WTC11 (cell line): ENCODE data around the gene ARHGDIG.

Experiments used
- ETV6 ChIP-seq: sonication (generic); formaldehyde crosslinking; IDR thresholded peaks from 2 replicates; pipeline ENCODE4 v1.8.1; 2022; ENCODE audit warnings: mild to moderate bottlenecking, missing genetic modification reagents
- SMAD4 ChIP-seq: sonication (generic); formaldehyde crosslinking; IDR thresholded peaks from 2 replicates; pipeline ENCODE4 v1.8.0; 2022; ENCODE audit warnings: mild to moderate bottlenecking, missing genetic modification reagents
- TF ChIP-seq, protein P1 (sequence below): fragments of 200-600 bp; IDR thresholded peaks from 2 replicates; pipeline ENCODE4 v1.8.0; 2022; ENCODE audit warnings: antibody characterized with exemption

GRCh38 chr16:262121-262745, 18.2 kb upstream of the ARHGDIG start:
- TF ChIP-seq, protein P1, sequence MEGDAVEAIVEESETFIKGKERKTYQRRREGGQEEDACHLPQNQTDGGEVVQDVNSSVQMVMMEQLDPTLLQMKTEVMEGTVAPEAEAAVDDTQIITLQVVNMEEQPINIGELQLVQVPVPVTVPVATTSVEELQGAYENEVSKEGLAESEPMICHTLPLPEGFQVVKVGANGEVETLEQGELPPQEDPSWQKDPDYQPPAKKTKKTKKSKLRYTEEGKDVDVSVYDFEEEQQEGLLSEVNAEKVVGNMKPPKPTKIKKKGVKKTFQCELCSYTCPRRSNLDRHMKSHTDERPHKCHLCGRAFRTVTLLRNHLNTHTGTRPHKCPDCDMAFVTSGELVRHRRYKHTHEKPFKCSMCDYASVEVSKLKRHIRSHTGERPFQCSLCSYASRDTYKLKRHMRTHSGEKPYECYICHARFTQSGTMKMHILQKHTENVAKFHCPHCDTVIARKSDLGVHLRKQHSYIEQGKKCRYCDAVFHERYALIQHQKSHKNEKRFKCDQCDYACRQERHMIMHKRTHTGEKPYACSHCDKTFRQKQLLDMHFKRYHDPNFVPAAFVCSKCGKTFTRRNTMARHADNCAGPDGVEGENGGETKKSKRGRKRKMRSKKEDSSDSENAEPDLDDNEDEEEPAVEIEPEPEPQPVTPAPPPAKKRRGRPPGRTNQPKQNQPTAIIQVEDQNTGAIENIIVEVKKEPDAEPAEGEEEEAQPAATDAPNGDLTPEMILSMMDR = no peak
- TF ChIP-seq ETV6 = no peak
- no peak for TF ChIP-seq SMAD4
